ENCODE results near the gene ACTN1.
"Not testable (repeated sequence)": the region's sequence is repeated elsewhere in the genome, so short reads cannot be mapped to it uniquely, and the experiment has no call there.

The ACTN1 gene

DNA sequence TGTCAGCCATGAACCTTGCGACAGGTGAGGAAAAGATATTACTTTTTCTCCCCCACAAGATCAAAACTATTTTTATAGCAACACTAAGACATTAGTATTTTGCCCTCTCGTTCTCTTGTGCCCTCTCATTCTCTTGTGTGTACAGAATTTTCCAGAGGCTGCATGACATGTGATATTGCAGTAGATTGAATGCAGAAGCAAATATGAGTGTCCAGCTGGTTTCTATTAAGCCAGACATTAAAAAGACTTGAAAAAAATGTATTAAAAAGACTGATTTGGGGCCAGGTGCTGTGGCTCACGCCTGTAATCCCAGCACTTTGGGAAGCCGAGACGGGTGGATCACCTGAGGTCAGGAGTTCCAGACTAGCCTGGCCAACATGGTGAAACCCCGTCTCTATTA is 122.5 kb downstream of the ACTN1 start:
- FAIRE-seq (no peak), DNase-seq (ENCODE audit: insufficient read length, low spot score) (no peak)
- TF ChIP-seq POLR2A (IDR thresholded peaks at IDR 0.05; ENCODE audit: low read depth, low read length): no peak

DNA sequence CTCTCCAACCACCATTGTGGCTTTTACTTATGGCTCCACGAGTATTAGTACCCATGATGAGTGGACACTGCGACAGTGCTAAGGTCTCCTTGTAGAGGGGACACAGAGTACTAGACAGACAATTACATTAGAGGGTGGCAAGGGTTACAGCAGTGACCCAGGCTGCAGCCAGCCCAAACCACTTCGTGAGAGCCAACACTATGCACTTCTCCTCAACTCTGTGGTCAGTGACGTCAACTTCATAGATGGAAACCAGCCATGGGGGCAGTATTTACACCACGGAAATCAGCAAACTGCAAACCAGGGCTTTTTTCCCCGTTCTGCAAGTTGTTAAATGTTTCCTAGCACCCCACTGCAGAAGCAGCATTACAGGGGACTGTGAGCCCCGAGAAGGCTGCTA is 124.7 kb downstream of the ACTN1 start:
- no peak for FAIRE-seq
- DNase-seq (ENCODE audit: insufficient read length, low spot score): no peak
- TF ChIP-seq POLR2A (IDR thresholded peaks at IDR 0.05; ENCODE audit: low read depth, low read length): no peak

DNA sequence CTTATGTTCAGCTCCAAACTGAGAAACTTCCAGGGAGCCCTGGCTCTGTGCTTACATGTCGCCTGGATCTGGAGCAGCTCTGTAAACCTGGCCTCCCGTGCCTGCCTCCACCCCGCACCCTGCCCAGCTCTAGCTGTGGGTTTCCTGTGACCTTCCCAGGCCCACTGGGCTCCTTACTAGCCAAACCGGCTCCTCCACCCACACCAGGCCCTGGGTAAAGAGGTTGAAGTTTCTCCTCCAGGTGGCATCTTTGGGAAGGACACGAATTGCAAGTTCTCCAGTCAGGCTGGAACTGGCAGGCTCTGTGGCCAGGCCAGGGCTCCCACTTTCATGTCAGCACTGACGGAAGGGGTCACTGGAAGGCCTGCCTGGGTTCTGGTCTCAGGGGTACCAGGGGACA is 125.4 kb downstream of the ACTN1 start:
- DNase-seq (ENCODE audit: insufficient read length, low spot score) (no peak), FAIRE-seq (no peak)
- no peak for TF ChIP-seq POLR2A (IDR thresholded peaks at IDR 0.05; ENCODE audit: low read depth, low read length)

DNA sequence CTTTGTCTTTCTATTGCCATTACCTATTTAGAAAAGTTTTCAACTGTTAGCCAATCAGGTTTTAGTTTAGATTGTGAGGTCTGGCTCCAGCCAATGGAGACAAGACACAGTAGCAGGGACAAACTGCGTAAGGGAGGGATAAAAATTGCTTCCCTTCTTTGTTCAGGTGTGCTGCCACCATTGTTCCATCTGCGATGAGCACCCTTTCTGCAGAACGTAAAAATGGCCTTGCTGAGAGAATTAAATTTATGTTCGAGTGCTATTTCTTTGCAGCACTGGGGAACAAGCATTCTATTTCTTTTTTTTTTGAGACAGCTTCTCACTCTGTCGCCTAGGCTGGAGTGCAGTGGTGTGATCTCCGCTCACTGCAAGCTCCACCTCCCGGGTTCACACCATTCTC is 126.6 kb downstream of the ACTN1 start:
- FAIRE-seq; DNase-seq (ENCODE audit: insufficient read length, low spot score): not testable (repeated sequence)

DNA sequence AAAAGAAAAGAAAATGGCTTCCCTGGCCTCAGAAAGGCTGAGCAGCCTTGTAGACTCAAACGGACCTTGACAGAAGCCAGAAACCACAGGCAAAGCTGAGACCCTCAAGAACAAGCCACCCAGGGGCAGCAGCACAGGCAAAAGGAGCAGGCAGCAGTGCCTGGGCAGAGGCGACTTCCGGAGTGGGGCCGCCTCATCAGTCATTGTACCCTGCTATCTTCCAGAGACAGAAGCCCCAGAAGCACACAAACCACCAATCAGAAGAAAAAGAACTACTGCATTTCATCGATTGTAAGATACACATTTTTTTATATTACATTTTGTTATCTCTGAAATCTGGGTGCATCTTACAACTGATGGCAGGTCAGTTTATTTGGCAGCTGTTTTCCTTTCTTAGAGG is 128.0 kb downstream of the ACTN1 start:
- no peak for FAIRE-seq
- no peak for TF ChIP-seq POLR2A (IDR thresholded peaks at IDR 0.05; ENCODE audit: low read depth, low read length)
- DNase-seq (ENCODE audit: insufficient read length, low spot score): no peak

DNA sequence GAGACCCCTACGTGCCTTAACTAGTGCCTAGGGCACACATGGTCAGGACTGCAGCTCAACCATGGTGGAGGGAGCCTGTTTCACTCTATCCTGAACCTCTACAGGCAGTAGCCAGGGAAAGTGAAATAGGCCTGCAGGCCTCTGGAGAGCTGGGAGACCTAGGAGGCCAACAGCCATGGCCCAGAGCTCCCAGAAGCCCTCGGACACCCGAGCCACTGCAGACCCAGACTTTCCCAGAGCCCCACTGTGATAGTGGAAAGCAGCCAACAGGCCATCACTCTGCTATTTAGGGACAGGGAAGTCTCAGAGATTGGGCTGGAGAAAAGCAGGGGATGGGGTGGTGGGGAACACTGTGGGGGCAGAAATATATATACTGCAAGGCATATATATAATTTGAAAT is 129.7 kb downstream of the ACTN1 start:
- FAIRE-seq (no peak), DNase-seq (ENCODE audit: insufficient read length, low spot score) (no peak)

DNA sequence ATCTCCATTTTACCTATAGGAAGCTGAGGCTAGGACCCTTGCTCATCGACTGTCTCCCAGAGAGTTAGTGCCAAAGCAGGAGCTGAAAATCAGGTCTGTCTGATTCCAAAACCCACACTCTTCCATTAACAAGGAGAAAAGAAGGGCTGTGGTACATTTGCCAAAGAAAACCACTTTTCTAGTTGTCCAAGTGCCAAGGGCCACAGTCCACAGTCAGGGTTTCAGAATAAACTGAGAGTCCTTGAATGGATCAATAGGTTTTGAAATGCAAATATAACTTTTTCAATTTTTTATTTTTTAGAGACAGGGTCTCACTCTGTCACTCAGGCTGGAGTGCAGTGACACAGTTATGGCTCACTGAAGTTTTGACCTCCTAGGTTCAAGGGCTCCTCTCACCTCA is 130.8 kb downstream of the ACTN1 start:
- no peak for TF ChIP-seq POLR2A (IDR thresholded peaks at IDR 0.05; ENCODE audit: low read depth, low read length)
- no peak for FAIRE-seq
- no peak for DNase-seq (ENCODE audit: insufficient read length, low spot score)

More for the DNA sequence above, 129.7 kb downstream of the ACTN1 start:
- TF ChIP-seq POLR2A (IDR thresholded peaks at IDR 0.05; ENCODE audit: low read depth, low read length): no peak

DNA sequence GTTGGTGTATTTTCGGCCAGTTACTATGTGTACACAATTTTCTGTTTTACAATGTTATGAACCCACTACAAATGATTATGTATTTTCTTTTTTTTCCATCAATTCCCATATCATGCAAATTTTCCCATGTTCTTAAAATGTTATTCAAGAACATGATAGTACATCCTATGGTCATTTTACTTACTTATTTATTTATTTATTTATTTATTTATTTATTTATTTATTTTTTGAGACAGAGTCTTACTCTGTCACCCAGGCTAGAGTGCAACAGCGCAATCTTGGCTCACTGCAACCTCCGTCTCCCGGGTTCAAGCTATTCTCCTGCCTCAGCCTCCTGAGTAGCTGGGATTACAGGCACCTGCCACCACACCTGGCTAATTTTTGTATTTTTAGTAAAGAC is 131.5 kb downstream of the ACTN1 start:
- FAIRE-seq; DNase-seq (ENCODE audit: insufficient read length, low spot score): not testable (repeated sequence)

DNA sequence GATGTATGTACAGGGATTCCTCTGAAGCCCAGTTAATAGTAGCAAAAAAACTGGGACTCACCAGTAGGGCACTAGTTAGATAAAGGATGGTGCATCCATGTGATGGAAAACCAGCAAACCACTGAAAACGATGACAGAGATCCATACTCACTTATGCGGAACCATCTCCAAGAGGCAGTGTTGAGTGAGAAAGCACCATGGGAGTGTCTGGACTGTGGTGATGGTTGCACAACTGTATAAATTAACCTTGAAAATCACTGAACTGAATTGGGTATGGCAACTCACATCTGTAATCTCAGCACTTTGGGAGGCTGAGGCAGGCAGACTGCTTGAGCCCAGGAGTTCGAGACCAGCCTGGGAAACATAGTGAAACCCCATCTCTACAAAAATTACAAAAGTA is 132.6 kb downstream of the ACTN1 start:
- no peak for FAIRE-seq

DNA sequence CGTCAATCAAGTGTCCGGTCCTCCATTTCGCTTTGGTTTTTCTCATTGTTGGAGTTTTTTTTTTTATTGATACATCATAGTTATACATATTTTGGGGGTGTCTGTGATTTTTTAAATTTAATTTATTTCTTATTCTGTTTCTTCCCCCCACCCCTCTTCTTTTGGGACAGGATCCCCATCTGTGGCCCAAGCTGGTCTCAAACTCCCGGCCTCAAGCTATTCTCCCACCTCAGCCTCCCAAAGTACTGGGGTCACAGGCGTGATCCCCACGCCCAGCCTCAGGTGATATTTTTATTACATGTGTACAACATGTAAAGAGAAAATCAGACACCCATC is 134.9 kb downstream of the ACTN1 start:
- no peak for TF ChIP-seq POLR2A (IDR thresholded peaks at IDR 0.05; ENCODE audit: low read depth, low read length)
- FAIRE-seq: no peak
- no peak for DNase-seq (ENCODE audit: insufficient read length, low spot score)

More for the DNA sequence above, 132.6 kb downstream of the ACTN1 start:
- no peak for TF ChIP-seq POLR2A (IDR thresholded peaks at IDR 0.05; ENCODE audit: low read depth, low read length)
- DNase-seq (ENCODE audit: insufficient read length, low spot score): no peak

DNA sequence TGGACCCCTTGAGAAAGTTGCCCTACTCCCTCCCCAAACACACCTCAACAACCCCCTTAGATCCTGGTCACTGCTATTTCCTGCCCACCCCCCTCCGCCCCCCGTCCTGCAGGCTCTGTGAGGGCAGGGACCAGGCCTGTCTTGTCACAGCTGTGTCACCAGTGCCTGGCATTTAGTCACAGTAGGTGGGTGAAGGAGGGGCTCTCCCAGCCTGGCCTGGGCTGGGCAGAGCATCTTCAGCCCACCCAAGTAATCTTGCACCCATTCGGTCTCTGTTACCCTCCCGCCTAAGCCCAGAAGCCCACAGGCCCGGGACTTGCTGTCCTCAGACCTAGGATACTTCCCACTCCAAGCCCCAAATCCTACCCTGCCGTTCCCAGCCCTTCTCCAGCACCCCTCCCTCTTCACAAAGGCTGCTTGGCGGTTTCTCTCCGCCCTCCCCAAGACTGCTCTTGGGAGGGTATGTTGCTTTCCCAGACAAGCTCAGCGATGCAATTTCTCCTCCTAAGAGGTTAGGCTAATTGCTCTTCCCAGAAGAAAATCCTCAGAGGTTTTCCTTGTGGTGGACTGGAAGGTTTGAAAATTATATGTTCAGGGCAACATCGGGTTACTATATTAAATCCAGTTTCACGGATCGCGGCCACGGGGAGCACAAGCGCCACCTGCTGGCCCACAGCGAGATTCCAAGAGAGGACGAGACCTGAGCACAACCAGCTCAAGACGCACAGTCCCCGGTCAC is 135.5 kb downstream of the ACTN1 start:
- peak; percentile 11 for FAIRE-seq

DNA sequence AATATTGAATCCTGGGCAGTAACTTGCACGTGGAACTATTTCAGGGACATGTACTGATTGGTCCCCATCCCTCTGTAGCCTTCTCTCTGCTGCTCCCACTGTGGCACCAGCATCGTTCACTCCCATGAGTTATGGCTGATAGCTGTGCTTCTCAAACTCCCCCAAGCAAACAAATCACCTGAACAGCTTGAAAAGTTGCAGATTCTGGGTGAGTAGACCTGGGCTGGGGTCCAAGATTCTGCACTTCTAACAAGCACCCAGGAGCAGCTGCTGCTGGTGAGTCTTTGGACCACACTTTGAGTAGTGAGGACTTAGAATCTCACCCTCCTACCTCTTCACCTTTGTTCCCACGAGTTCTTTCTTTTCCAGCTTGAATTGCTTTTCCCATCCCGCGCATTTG is 136.8 kb downstream of the ACTN1 start:
- TF ChIP-seq POLR2A (IDR thresholded peaks at IDR 0.05; ENCODE audit: low read depth, low read length): no peak
- DNase-seq (ENCODE audit: insufficient read length, low spot score): no peak
- no peak for FAIRE-seq

More for the DNA sequence above, 135.5 kb downstream of the ACTN1 start:
- DNase-seq (ENCODE audit: insufficient read length, low spot score): peak; percentile 41
- TF ChIP-seq POLR2A (IDR thresholded peaks at IDR 0.05; ENCODE audit: low read depth, low read length): no peak

DNA sequence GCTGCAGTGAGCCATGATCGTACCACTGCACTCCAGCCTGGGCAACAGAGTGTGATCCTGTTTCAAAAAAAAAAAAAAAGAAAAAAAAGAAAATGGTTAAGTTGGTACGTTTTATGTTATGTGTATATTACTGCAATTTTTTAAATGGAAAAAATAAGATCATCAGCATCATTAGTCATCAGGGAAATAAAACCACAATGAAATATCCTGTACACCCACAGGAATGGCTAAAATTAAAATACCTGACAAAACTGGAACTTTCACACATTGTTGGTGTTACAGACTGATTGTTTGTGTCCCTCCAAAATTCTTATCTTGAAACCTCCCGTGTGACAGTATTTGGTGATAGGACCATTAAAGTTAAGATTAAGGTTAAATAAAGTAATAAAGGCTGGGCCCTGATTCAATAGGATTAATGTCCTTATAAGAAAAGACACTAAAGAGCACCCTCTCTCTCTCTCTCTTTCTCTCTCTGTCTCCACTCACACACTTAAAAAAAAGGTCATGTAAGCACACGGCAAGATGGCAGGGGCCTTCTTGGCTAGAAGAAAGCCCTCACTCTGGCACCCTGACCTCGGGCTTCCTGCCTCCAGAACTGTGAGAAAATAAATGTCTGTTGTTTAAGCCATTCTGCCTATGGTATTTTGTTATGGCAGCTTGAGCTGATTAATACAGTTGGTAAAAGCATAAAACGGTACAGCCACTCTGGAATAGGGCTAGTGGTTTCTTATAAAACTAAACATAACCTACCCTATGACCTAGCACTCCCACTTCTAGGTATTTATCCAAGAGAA is 137.9 kb downstream of the ACTN1 start:
- no peak for DNase-seq (ENCODE audit: insufficient read length, low spot score)
- FAIRE-seq: no peak
- TF ChIP-seq POLR2A (IDR thresholded peaks at IDR 0.05; ENCODE audit: low read depth, low read length): no peak

DNA sequence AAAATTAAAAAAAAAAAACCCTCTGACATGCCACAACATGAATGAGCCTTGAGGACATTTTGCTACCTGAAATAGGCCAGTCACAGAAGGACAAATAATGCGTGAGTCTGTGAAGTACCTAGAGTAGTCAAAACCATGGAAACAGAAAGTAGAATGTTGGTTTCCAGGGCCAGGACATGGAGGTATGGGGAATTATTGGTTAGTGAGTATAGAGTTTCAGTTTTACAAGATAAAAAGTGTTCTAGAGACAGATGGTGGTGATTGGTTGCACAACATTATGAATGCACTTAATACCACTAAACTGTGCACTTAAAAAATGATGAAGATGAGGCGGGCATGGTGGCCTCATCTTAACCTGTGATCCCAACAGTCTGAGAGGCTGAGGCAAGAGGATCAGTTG is 138.6 kb downstream of the ACTN1 start:
- FAIRE-seq: no peak
- TF ChIP-seq POLR2A (IDR thresholded peaks at IDR 0.05; ENCODE audit: low read depth, low read length): no peak
- DNase-seq (ENCODE audit: insufficient read length, low spot score): no peak

DNA sequence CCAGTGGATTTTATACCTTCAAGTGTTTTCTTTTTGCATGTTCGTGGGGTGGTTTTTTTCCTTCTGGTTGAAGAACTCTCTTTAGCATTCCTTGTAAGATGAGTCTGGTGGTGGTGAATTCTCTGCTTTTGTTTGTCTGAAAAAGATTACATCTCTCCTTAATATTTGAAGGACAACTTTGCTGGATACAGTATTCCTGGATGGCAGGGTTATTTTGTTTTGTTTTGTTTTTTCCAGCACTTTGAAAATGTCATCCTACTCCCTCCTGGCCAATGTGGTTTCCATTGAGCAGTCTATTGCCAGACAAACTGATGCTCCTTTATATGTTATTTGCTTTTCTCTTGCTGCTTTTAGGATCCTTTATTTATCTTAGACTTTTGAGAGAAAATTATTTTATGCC is 143.0 kb downstream of the ACTN1 start:
- DNase-seq (ENCODE audit: insufficient read length, low spot score): no peak
- TF ChIP-seq POLR2A (IDR thresholded peaks at IDR 0.05; ENCODE audit: low read depth, low read length): no peak
- no peak for FAIRE-seq
